Kidney epithelial cell (primary cell): ENCODE measurements around the gene ZNF793. TPM values are rescaled to one million over a fixed set of nuclear protein-coding genes. Genes with fewer than 3 reads are reported as not detected.

Source experiments
- DNase-seq: peaks from one replicate; pipeline ENCODE4 v3.0.0-alpha.2; 2010; ENCODE audit warnings: low read depth
- H3K27me3 ChIP-seq: 2 replicates; pipeline ENCODE4 v1.6.0; 2011; ENCODE audit warnings: low read length; ENCODE audit not compliant: control insufficient read depth, insufficient read depth
- H3K36me3 ChIP-seq: 2 replicates; pipeline ENCODE4 v1.5.1; 2011; ENCODE audit warnings: low read length; ENCODE audit not compliant: control insufficient read depth, insufficient read depth
- H3K4me3 ChIP-seq: 2 replicates; pipeline ENCODE4 v1.5.1; 2011; ENCODE audit warnings: low read depth, mild to moderate bottlenecking, control low read depth, low read length
- total RNA-seq: library from RNA; depleted of rRNA; stranded (reverse); fragments of >200 nt; gene quantifications from 2 replicates; pipeline ENCODE4 v1.2.3, GENCODE V29; 2015
- TF ChIP-seq, protein P1 (sequence below): IDR thresholded peaks from 2 replicates; pipeline ENCODE4 v1.5.1; 2011; ENCODE audit warnings: mild to moderate bottlenecking, moderate library complexity, low read length, control low read depth, inconsistent platforms; ENCODE audit not compliant: insufficient read depth, poor library complexity, severe bottlenecking

The ZNF793 gene
- total RNA-seq, 1 donor from 2014 or later = 7.7 TPM

GRCh38 chr19:37583340-37583739 is 76.6 kb downstream of the ZNF793 start:
- TF ChIP-seq, protein P1, sequence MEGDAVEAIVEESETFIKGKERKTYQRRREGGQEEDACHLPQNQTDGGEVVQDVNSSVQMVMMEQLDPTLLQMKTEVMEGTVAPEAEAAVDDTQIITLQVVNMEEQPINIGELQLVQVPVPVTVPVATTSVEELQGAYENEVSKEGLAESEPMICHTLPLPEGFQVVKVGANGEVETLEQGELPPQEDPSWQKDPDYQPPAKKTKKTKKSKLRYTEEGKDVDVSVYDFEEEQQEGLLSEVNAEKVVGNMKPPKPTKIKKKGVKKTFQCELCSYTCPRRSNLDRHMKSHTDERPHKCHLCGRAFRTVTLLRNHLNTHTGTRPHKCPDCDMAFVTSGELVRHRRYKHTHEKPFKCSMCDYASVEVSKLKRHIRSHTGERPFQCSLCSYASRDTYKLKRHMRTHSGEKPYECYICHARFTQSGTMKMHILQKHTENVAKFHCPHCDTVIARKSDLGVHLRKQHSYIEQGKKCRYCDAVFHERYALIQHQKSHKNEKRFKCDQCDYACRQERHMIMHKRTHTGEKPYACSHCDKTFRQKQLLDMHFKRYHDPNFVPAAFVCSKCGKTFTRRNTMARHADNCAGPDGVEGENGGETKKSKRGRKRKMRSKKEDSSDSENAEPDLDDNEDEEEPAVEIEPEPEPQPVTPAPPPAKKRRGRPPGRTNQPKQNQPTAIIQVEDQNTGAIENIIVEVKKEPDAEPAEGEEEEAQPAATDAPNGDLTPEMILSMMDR = no peak
- no peak for DNase-seq
- Histone ChIP-seq H3K27me3 (no peaks in the 10 kb centered on the region), H3K36me3 (no peaks in the 10 kb centered on the region), H3K4me3 (no peak overlapping the region)

Other genes starting within 250 kb of the ZNF793 start
- 2.8 and 3.4 TPM in 2 replicates for gene ZNF527, start 135.8 kb upstream of the ZNF793 start, total RNA-seq
- 4.7 and 5.0 TPM in 2 replicates for gene ZNF569, start 39.5 kb upstream of the ZNF793 start, total RNA-seq
- 5.8 and 7.8 TPM in 2 replicates for gene ZNF570, start 37.6 kb upstream of the ZNF793 start, total RNA-seq
- 2.7 and 3.3 TPM in 2 replicates for gene ZNF571, start 87.9 kb downstream of the ZNF793 start, total RNA-seq
- 0.58 and 1.7 TPM in 2 replicates for gene ZNF540, start 87.9 kb downstream of the ZNF793 start, total RNA-seq
- gene ZFP30, start 148.5 kb downstream of the ZNF793 start, total RNA-seq = 7.3 and 11.6 TPM in 2 replicates
- 3.9 and 5.3 TPM in 2 replicates for gene ZNF607, start 212.8 kb downstream of the ZNF793 start, total RNA-seq